Measurements from ENCODE around the gene IL1RAPL2. TPM values are rescaled to one million over a fixed set of nuclear protein-coding genes. Genes with fewer than 3 reads are reported as not detected.

The IL1RAPL2 gene
- total and polyA plus RNA-seq, 2 donors (not counting 3 experiments of a cell fraction or from before 2014, with no cell fraction given), result not detected

GRCh38 chrX:105515561-105515960, 949.6 kb downstream of the IL1RAPL2 start:
- ChIA-PET POLR2A (no interaction called here), CTCF (no interaction called here)
- FAIRE-seq (no peak), DNase-seq (ENCODE audit: low read depth, low spot score) (no peak)
- H3K27me3 ChIP-seq (ENCODE audit: control insufficient read depth in 2 of 2, insufficient read depth in 2 of 2, low read length in 2 of 2), result no peaks in the 10 kb centered on the region
- H2AFZ ChIP-seq (ENCODE audit: low read depth, low read length), result no peak overlapping the region
- no peaks in the 10 kb centered on the region for H3K79me2 ChIP-seq (ENCODE audit: control insufficient read depth, insufficient read depth, low read length)
- no peaks in the 10 kb centered on the region for H3K36me3 ChIP-seq (ENCODE audit: control insufficient read depth in 2 of 2, extremely low read depth in 1 of 2, insufficient read depth in 2 of 2, low read length in 2 of 2)
- no peak overlapping the region for H3K27ac ChIP-seq (ENCODE audit: insufficient read depth, low read depth, low read length)
- BruUV-seq (replicated peaks), result no TSS peak
- no peaks in the 10 kb centered on the region for H3K4me1 ChIP-seq (ENCODE audit: control insufficient read depth, extremely low read depth, insufficient read depth, low read length)
- no peaks in the 10 kb centered on the region for H3K9me3 ChIP-seq (replicated peaks; ENCODE audit: control insufficient read depth, insufficient read depth, low read length)
- intact Hi-C loops (cut with micrococcal nuclease) (no loop called here), dilution Hi-C loops (cut with MboI; ENCODE audit: extremely low pct_ligation_motif_present, low sequenced_read_pairs) (no loop called here)
- no peak overlapping the region for H3K4me3 ChIP-seq (replicated peaks in 1 of 3; ENCODE audit: insufficient read depth in 1 of 3, low read depth in 1 of 3, low read length in 3 of 3)
- H3K9me1 ChIP-seq (replicated peaks; ENCODE audit: control insufficient read depth, extremely low read depth, insufficient read depth, low read length), result no peaks in the 10 kb centered on the region
- H4K20me1 ChIP-seq (replicated peaks; ENCODE audit: control insufficient read depth, extremely low read depth, insufficient read depth, low read length), result no peaks in the 10 kb centered on the region
- no peak overlapping the region for H3K4me2 ChIP-seq (ENCODE audit: insufficient read depth, low read length)
- no peak overlapping the region for H3K9ac ChIP-seq (replicated peaks; ENCODE audit: extremely low read depth, insufficient read depth, low read length)
- no peak for TF ChIP-seq MAX (IDR thresholded peaks at IDR 0.05; ENCODE audit: insufficient read depth, insufficient read length)
- TF ChIP-seq JUN (IDR thresholded peaks at IDR 0.05; ENCODE audit: borderline replicate concordance, insufficient read depth, insufficient read length, low read depth), result no peak
- TF ChIP-seq, protein P1, sequence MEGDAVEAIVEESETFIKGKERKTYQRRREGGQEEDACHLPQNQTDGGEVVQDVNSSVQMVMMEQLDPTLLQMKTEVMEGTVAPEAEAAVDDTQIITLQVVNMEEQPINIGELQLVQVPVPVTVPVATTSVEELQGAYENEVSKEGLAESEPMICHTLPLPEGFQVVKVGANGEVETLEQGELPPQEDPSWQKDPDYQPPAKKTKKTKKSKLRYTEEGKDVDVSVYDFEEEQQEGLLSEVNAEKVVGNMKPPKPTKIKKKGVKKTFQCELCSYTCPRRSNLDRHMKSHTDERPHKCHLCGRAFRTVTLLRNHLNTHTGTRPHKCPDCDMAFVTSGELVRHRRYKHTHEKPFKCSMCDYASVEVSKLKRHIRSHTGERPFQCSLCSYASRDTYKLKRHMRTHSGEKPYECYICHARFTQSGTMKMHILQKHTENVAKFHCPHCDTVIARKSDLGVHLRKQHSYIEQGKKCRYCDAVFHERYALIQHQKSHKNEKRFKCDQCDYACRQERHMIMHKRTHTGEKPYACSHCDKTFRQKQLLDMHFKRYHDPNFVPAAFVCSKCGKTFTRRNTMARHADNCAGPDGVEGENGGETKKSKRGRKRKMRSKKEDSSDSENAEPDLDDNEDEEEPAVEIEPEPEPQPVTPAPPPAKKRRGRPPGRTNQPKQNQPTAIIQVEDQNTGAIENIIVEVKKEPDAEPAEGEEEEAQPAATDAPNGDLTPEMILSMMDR (IDR thresholded peaks at IDR 0.05; ENCODE audit: extremely low read depth in 1 of 2, insufficient read depth in 1 of 2, low read depth in 1 of 2, low read length in 2 of 2), result no peak
- TF ChIP-seq POLR2A (IDR thresholded peaks at IDR 0.05; ENCODE audit: low read depth, low read length), result no peak
- TF ChIP-seq FOS (IDR thresholded peaks at IDR 0.05; ENCODE audit: borderline replicate concordance, insufficient read depth, low read length), result no peak
- TF ChIP-seq GATA2 (IDR thresholded peaks at IDR 0.05; ENCODE audit: insufficient read depth, insufficient read length, low read depth, low read length), result no peak
- TF ChIP-seq POLR2AphosphoS5 (IDR thresholded peaks at IDR 0.05; ENCODE audit: insufficient read depth, low read depth, low read length), result no peak
- no peak for TF ChIP-seq EZH2 (IDR thresholded peaks at IDR 0.05; ENCODE audit: borderline replicate concordance, low read depth, low read length, severe bottlenecking)
- TF ChIP-seq MYC (IDR thresholded peaks at IDR 0.05; ENCODE audit: low read depth, low read length), result no peak
